B cell (primary cell): ENCODE results near the gene GPC4.

Experiments
- CTCF ChIP-seq: fragments of 200-600 bp; IDR thresholded peaks from one replicate; pipeline ENCODE4 v1.8.0; 2022; ENCODE audit warnings: antibody characterized with exemption, mild to moderate bottlenecking
- EZH2 ChIP-seq: IDR thresholded peaks from 2 replicates; pipeline ENCODE4 v1.6.1; 2012; ENCODE audit warnings: borderline replicate concordance, low read depth, mild to moderate bottlenecking, moderate library complexity, low read length; ENCODE audit not compliant: insufficient read depth, poor library complexity, severe bottlenecking

GRCh38 chrX:133287860-133288259 is 127.4 kb downstream of the GPC4 start:
- TF ChIP-seq CTCF: no peak
- TF ChIP-seq EZH2: no peak
